ENCODE measurements around the gene SMCHD1. TPM values are rescaled to one million over a fixed set of nuclear protein-coding genes. Genes with fewer than 3 reads are reported as not detected.

Gene SMCHD1
- total RNA-seq, 2 experiments from 2014 or later: 357 to 359 TPM

- H3K9me3 Mint-ChIP-seq: no peaks in the 10 kb centered on the region
- intact Hi-C loops (cut with DNase I, micrococcal nuclease): loop anchor here in 1 of 2 experiments (10.0 kb wide), 1 partner anchor 603 kb away; no protein-coding TSS in a partner anchor
- H3K27me3 ChIP-seq (ENCODE audit: control insufficient read depth in 1 of 2, insufficient read depth in 2 of 2, low read length in 2 of 2): no peaks in the 10 kb centered on the region
- peaks cover 10% of the 10 kb centered on the region for H3K4me1 ChIP-seq (ENCODE audit: insufficient read depth, low read length)
- ChIA-PET CTCF (interaction anchor here (0.7 to 1.2 kb wide), 2 partner anchors 33 to 82 kb away, joined by 3 to 5 read pairs; no protein-coding TSS in a partner anchor), POLR2A (interaction anchor here (0.7 to 4.1 kb wide), 5 partner anchors 10 to 81 kb away, joined by 3 to 42 read pairs (median 10); partner anchors contain the start of genes METTL4 and NDC80)
- no peaks in the 10 kb centered on the region for H3K27me3 Mint-ChIP-seq
- peaks cover 20% of the 10 kb centered on the region for H3K36me3 Mint-ChIP-seq (ENCODE audit: low read depth)
- TF ChIP-seq, protein P1, sequence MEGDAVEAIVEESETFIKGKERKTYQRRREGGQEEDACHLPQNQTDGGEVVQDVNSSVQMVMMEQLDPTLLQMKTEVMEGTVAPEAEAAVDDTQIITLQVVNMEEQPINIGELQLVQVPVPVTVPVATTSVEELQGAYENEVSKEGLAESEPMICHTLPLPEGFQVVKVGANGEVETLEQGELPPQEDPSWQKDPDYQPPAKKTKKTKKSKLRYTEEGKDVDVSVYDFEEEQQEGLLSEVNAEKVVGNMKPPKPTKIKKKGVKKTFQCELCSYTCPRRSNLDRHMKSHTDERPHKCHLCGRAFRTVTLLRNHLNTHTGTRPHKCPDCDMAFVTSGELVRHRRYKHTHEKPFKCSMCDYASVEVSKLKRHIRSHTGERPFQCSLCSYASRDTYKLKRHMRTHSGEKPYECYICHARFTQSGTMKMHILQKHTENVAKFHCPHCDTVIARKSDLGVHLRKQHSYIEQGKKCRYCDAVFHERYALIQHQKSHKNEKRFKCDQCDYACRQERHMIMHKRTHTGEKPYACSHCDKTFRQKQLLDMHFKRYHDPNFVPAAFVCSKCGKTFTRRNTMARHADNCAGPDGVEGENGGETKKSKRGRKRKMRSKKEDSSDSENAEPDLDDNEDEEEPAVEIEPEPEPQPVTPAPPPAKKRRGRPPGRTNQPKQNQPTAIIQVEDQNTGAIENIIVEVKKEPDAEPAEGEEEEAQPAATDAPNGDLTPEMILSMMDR (IDR thresholded peaks at IDR 0.05): no peak
- no peak overlapping the region for H3K4me3 ChIP-seq (ENCODE audit: low read length)
- H3K27ac Mint-ChIP-seq: no peak overlapping the region
- H3K9me3 ChIP-seq (ENCODE audit: control insufficient read depth in 1 of 2, insufficient read depth in 1 of 2, low read length in 2 of 2): no peaks in the 10 kb centered on the region
- DNase-seq (no peak), ATAC-seq (ENCODE audit: poor library complexity) (no peak)
- H3K4me1 Mint-ChIP-seq (ENCODE audit: low read depth): peaks cover 35% of the 10 kb centered on the region
- no peak overlapping the region for H3K27ac ChIP-seq (ENCODE audit: low read depth in 1 of 2, low read length in 2 of 2)
- H3K4me3 Mint-ChIP-seq: no peak overlapping the region
- no peaks in the 10 kb centered on the region for H3K36me3 ChIP-seq (ENCODE audit: insufficient read depth, low read length)
Observed at GRCh38 chr18:2651981-2652380, 3.5 kb upstream of the SMCHD1 start.

- H3K9me3 Mint-ChIP-seq: no peaks in the 10 kb centered on the region
- Histone ChIP-seq H3K4me3 (ENCODE audit: low read length) (no peak overlapping the region), H3K36me3 (ENCODE audit: insufficient read depth, low read length) (no peaks in the 10 kb centered on the region), H3K9me3 (ENCODE audit: control insufficient read depth in 1 of 2, insufficient read depth in 1 of 2, low read length in 2 of 2) (no peaks in the 10 kb centered on the region), H3K27ac (ENCODE audit: low read depth in 1 of 2, low read length in 2 of 2) (no peak overlapping the region), H3K27me3 (ENCODE audit: control insufficient read depth in 1 of 2, insufficient read depth in 2 of 2, low read length in 2 of 2) (no peaks in the 10 kb centered on the region), H3K4me1 (ENCODE audit: insufficient read depth, low read length) (peaks cover 13% of the 10 kb centered on the region)
- ATAC-seq (ENCODE audit: poor library complexity) (no peak), DNase-seq (peak in 2 of 14 experiments; percentile 40 to 47)
- no peaks in the 10 kb centered on the region for H3K27me3 Mint-ChIP-seq
- TF ChIP-seq, protein P1 (IDR thresholded peaks at IDR 0.05): no peak
- intact Hi-C loops (cut with DNase I, micrococcal nuclease): loop anchor here in 1 of 2 experiments (10.0 kb wide), 1 partner anchor 601 kb away; no protein-coding TSS in a partner anchor
- CTCF ChIA-PET: interaction anchor here (1.1 kb wide), 1 partner anchor 16 kb away, joined by 3 read pairs; no protein-coding TSS in a partner anchor
- peak overlapping the region; percentile 94 for H3K4me3 Mint-ChIP-seq
- peaks cover 35% of the 10 kb centered on the region for H3K36me3 Mint-ChIP-seq (ENCODE audit: low read depth)
- peak overlapping the region; percentile 89 for H3K27ac Mint-ChIP-seq
- POLR2A ChIA-PET: interaction anchor here (1.2 to 7.7 kb wide), 3 partner anchors 12 to 82 kb away, joined by 4 to 698 read pairs (median 6); partner anchors contain the start of genes METTL4 and NDC80
- H3K4me1 Mint-ChIP-seq (ENCODE audit: low read depth): peaks cover 44% of the 10 kb centered on the region
Observed at GRCh38 chr18:2653467-2653866, 2.1 kb upstream of the SMCHD1 start.

GRCh38 chr18:2654169-2654927 lies 1.2 kb upstream of the SMCHD1 start:
- no peaks in the 10 kb centered on the region for H3K27me3 Mint-ChIP-seq
- intact Hi-C loops (cut with DNase I, micrococcal nuclease): loop anchor here (1.0 to 10.0 kb wide), 3 partner anchors 15 to 600 kb away; no protein-coding TSS in a partner anchor
- ATAC-seq (ENCODE audit: poor library complexity) (no peak), DNase-seq (no peak)
- Histone ChIP-seq H3K4me1 (ENCODE audit: insufficient read depth, low read length) (peaks cover 18% of the 10 kb centered on the region), H3K9me3 (ENCODE audit: control insufficient read depth in 1 of 2, insufficient read depth in 1 of 2, low read length in 2 of 2) (no peaks in the 10 kb centered on the region), H3K27ac (ENCODE audit: low read depth in 1 of 2, low read length in 2 of 2) (peak overlapping the region; percentile 99), H3K4me3 (ENCODE audit: low read length) (peak overlapping the region; percentile 97), H3K36me3 (ENCODE audit: insufficient read depth, low read length) (no peaks in the 10 kb centered on the region), H3K27me3 (ENCODE audit: control insufficient read depth in 1 of 2, insufficient read depth in 2 of 2, low read length in 2 of 2) (no peaks in the 10 kb centered on the region)
- peak overlapping the region; percentile 94 for H3K4me3 Mint-ChIP-seq
- peaks cover 39% of the 10 kb centered on the region for H3K36me3 Mint-ChIP-seq (ENCODE audit: low read depth)
- H3K9me3 Mint-ChIP-seq: no peaks in the 10 kb centered on the region
- TF ChIP-seq, protein P1 (IDR thresholded peaks at IDR 0.05): no peak
- H3K4me1 Mint-ChIP-seq (ENCODE audit: low read depth): peaks cover 48% of the 10 kb centered on the region
- CTCF ChIA-PET: interaction anchor here (1.1 to 4.6 kb wide), 2 partner anchors 17 to 18 kb away, joined by 3 to 32 read pairs; no protein-coding TSS in a partner anchor
- peak overlapping the region; percentile 89 for H3K27ac Mint-ChIP-seq
- POLR2A ChIA-PET: interaction anchor here (0.7 to 7.7 kb wide), 22 partner anchors 13 to 940 kb away, joined by 3 to 698 read pairs (median 6); partner anchors contain the start of genes METTL4 and NDC80
